Parathyroid adenoma (tissue), 2 donors: Measurements from ENCODE around the gene UBR3.

Experiments
- H2AFZ ChIP-seq: fragments of 300-600 bp; sonication (generic); one replicate; pipeline ENCODE4 v1.7.0; 2017; ENCODE audit warnings: antibody characterized with exemption, mild to moderate bottlenecking
- H3K27ac ChIP-seq: fragments of 300-600 bp; sonication (generic); one replicate; pipeline ENCODE4 v1.7.0; 2017
- H3K27me3 ChIP-seq: fragments of 300-600 bp; sonication (generic); one replicate; pipeline ENCODE4 v1.7.0; 2017; ENCODE audit warnings: low read length; ENCODE audit not compliant: control insufficient read depth, insufficient read depth
- H3K36me3 ChIP-seq: fragments of 300-600 bp; sonication (generic); one replicate; pipeline ENCODE4 v1.7.0; 2017; ENCODE audit warnings: low read length; ENCODE audit not compliant: control insufficient read depth, insufficient read depth
- H3K4me1 ChIP-seq: fragments of 300-600 bp; sonication (generic); one replicate; pipeline ENCODE4 v1.7.0; 2017; ENCODE audit warnings: control low read depth
- H3K4me2 ChIP-seq: fragments of 300-600 bp; sonication (generic); one replicate; pipeline ENCODE4 v1.7.0; 2017; ENCODE audit warnings: low read length
- H3K4me3 ChIP-seq: fragments of 300-600 bp; sonication (generic); one replicate; pipeline ENCODE4 v1.7.0; 2017; ENCODE audit warnings: low read depth, low read length
- H3K79me2 ChIP-seq: fragments of 300-600 bp; sonication (generic); one replicate; pipeline ENCODE4 v1.7.0; 2017; ENCODE audit warnings: control low read depth
- H3K9ac ChIP-seq: fragments of 300-600 bp; sonication (generic); one replicate; pipeline ENCODE4 v1.7.0; 2017; ENCODE audit warnings: mild to moderate bottlenecking
- H3K9me3 ChIP-seq: fragments of 300-600 bp; sonication (generic); one replicate; pipeline ENCODE4 v1.7.0; 2017; ENCODE audit warnings: low read length; ENCODE audit not compliant: control insufficient read depth
- TF ChIP-seq, protein P1 (sequence below): fragments of 300-600 bp; sonication (generic); IDR thresholded peaks from one replicate; pipeline ENCODE4 v1.7.0; 2017; ENCODE audit warnings: antibody characterized with exemption, mild to moderate bottlenecking
- donor health status: primary hyperparathyroidism.

The UBR3 gene

DNA sequence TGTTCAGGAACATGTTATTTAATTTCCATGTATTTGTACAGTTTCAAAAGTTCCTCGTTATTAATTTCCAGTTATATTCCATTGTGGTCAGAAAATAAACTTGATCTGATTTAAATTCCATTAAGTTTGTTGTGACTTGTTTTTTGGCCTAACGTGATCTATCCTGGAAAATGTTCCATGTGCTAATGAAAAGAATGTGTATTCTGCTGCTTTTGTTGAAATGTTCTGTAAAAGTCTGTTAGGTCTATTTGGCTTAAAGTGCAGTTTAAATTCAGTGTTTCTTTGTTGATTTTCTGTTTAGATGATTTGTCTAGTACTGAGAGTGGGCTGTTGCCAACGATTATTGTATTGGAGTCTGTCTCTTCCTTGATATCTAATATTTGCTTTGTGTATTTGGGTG, 148.0 kb downstream of the UBR3 start:
- Histone ChIP-seq H3K27ac (no peak overlapping the region), H3K4me1 (no peaks in the 10 kb centered on the region), H3K9me3 (no peaks in the 10 kb centered on the region), H3K79me2 (peaks cover 11% of the 10 kb centered on the region), H3K36me3 (no peaks in the 10 kb centered on the region), H3K27me3 (no peaks in the 10 kb centered on the region), H3K4me3 (no peak overlapping the region), H3K9ac (no peak overlapping the region), H2AFZ (no peak overlapping the region), H3K4me2 (no peak overlapping the region)
- TF ChIP-seq, protein P1, sequence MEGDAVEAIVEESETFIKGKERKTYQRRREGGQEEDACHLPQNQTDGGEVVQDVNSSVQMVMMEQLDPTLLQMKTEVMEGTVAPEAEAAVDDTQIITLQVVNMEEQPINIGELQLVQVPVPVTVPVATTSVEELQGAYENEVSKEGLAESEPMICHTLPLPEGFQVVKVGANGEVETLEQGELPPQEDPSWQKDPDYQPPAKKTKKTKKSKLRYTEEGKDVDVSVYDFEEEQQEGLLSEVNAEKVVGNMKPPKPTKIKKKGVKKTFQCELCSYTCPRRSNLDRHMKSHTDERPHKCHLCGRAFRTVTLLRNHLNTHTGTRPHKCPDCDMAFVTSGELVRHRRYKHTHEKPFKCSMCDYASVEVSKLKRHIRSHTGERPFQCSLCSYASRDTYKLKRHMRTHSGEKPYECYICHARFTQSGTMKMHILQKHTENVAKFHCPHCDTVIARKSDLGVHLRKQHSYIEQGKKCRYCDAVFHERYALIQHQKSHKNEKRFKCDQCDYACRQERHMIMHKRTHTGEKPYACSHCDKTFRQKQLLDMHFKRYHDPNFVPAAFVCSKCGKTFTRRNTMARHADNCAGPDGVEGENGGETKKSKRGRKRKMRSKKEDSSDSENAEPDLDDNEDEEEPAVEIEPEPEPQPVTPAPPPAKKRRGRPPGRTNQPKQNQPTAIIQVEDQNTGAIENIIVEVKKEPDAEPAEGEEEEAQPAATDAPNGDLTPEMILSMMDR: no peak

DNA sequence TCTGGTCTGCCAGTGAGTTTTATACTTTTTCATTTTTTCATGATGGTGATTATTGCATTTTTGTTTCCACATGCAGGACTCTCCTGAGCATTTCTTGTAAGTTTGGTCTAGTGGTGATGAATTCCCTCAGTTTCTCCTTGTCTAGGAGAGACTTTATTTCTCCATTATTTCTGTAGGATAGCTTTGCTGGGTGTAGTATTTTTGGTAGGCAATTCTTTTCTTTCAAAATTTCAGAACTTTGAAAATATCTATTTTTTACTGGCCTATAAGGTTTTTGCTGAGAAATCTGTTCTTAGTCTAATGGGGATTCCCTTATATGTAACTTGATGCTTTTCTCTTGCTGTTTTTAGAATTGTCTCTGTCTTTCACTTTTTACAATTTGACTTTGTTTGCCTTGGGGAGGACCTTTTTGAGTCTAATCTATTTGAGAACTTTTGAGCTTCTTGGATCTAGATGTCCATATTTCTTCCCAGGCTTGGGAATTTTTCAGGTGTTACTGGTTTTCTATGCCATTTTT, 149.1 kb downstream of the UBR3 start:
- no peaks in the 10 kb centered on the region for H3K36me3 ChIP-seq
- H3K4me3 ChIP-seq: no peak overlapping the region
- no peak overlapping the region for H3K9ac ChIP-seq
- H2AFZ ChIP-seq: no peak overlapping the region
- H3K4me2 ChIP-seq: no peak overlapping the region
- TF ChIP-seq, protein P1: no peak
- no peak overlapping the region for H3K27ac ChIP-seq
- no peaks in the 10 kb centered on the region for H3K27me3 ChIP-seq
- H3K4me1 ChIP-seq: no peaks in the 10 kb centered on the region
- no peaks in the 10 kb centered on the region for H3K9me3 ChIP-seq
- peaks cover 11% of the 10 kb centered on the region for H3K79me2 ChIP-seq

DNA sequence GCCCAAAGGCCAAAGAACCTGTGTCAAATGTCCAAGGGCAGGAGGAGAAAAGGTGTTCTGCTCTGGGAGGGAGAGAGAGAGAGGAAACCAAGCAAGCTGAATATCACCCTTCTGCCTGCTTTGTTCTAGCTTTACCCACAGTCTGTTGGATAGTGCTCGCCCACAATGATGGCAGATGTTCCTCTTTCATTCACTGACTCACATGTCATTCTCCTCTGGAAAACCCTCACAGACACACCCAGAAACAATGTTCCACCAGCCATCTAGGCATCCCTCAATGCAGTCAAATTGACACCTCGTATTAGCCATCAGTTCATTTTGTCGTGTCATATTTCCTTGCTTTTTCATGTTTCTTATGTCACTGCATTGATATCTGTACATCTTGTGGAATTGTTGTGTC, 150.3 kb downstream of the UBR3 start:
- Histone ChIP-seq H3K4me3 (no peak overlapping the region), H3K79me2 (peaks cover 11% of the 10 kb centered on the region), H3K9ac (no peak overlapping the region), H3K4me1 (no peaks in the 10 kb centered on the region), H3K27me3 (no peaks in the 10 kb centered on the region), H2AFZ (no peak overlapping the region), H3K27ac (no peak overlapping the region), H3K4me2 (no peak overlapping the region), H3K9me3 (no peaks in the 10 kb centered on the region), H3K36me3 (no peaks in the 10 kb centered on the region)
- TF ChIP-seq, protein P1: no peak

- Histone ChIP-seq H3K36me3 (no peaks in the 10 kb centered on the region), H2AFZ (no peak overlapping the region), H3K9ac (no peak overlapping the region), H3K9me3 (no peaks in the 10 kb centered on the region), H3K27ac (no peak overlapping the region), H3K79me2 (peaks cover 11% of the 10 kb centered on the region), H3K27me3 (no peaks in the 10 kb centered on the region), H3K4me3 (no peak overlapping the region), H3K4me1 (no peaks in the 10 kb centered on the region), H3K4me2 (no peak overlapping the region)
- TF ChIP-seq, protein P1: no peak
These were observed 151.3 kb downstream of the UBR3 start for GRCh38 chr2:169978402-169979017.

DNA sequence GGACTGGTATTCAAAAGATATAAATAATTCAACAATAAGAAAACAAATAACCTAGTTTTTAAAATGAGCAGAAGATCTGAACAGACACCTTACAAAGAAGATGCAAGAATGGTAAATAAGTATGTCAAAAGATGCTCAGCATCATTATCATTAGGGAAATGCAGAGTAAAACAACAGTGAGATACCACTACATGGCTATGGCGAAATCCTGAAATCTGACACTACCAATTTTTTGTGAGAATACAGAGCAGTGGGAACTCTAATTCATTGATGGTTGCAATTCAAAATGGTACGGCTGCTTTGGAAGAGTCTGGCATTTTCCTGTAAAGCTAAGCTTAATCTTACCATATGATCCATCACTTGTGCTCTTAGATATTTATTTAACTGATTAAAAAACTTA, 151.8 kb downstream of the UBR3 start:
- Histone ChIP-seq H3K4me2 (no peak overlapping the region), H3K9me3 (no peaks in the 10 kb centered on the region), H3K79me2 (peaks cover 11% of the 10 kb centered on the region), H3K9ac (no peak overlapping the region), H3K27ac (no peak overlapping the region), H3K27me3 (no peaks in the 10 kb centered on the region), H2AFZ (no peak overlapping the region), H3K4me1 (no peaks in the 10 kb centered on the region), H3K4me3 (no peak overlapping the region), H3K36me3 (no peaks in the 10 kb centered on the region)
- TF ChIP-seq, protein P1: no peak
